Neural progenitor cell (in vitro differentiated cells): ENCODE data around the gene CRYBG3. TPM values are rescaled to one million over a fixed set of nuclear protein-coding genes. Genes with fewer than 3 reads are reported as not detected.

Experiments
- DNase-seq: peaks from one replicate; pipeline ENCODE4 v3.0.0-alpha.2; 2016; ENCODE audit warnings: low spot score
- H2AFZ ChIP-seq: fragments of 200-600 bp; sonication (generic); replicated peaks from 2 replicates; pipeline ENCODE4 v1.6.1; 2016; ENCODE audit warnings: antibody characterized with exemption
- H3F3A ChIP-seq: fragments of 200-600 bp; sonication (generic); 2 replicates; pipeline ENCODE4 v1.6.1; 2016; ENCODE audit warnings: antibody characterized with exemption, low read depth
- H3K27ac ChIP-seq: fragments of 200-600 bp; sonication (generic); 2 replicates; pipeline ENCODE4 v1.5.1; 2016; ENCODE audit warnings: mild to moderate bottlenecking
- H3K27me3 ChIP-seq: fragments of 200-600 bp; sonication (generic); 2 replicates; pipeline ENCODE4 v1.6.1; 2016; ENCODE audit warnings: mild to moderate bottlenecking, moderate library complexity
- H3K36me3 ChIP-seq: fragments of 200-600 bp; sonication (generic); 2 replicates; pipeline ENCODE4 v1.5.1; 2016
- H3K4me1 ChIP-seq: fragments of 200-600 bp; sonication (generic); 2 replicates; pipeline ENCODE4 v1.6.1; 2016; ENCODE audit warnings: mixed run types
- H3K4me2 ChIP-seq: fragments of 200-600 bp; sonication (generic); 2 replicates; pipeline ENCODE4 v1.6.1; 2016
- H3K4me3 ChIP-seq: fragments of 200-600 bp; sonication (generic); 2 replicates; pipeline ENCODE4 v1.5.1; 2016
- H3K79me2 ChIP-seq: fragments of 200-600 bp; sonication (generic); 2 replicates; pipeline ENCODE4 v1.6.1; 2016; ENCODE audit warnings: low read depth
- H3K9ac ChIP-seq: fragments of 200-600 bp; sonication (generic); 2 replicates; pipeline ENCODE4 v1.6.1; 2016
- H3K9me3 ChIP-seq: fragments of 200-600 bp; sonication (generic); 2 replicates; pipeline ENCODE4 v1.5.1; 2016; ENCODE audit warnings: low read depth
- H4K20me1 ChIP-seq: fragments of 200-600 bp; sonication (generic); 2 replicates; pipeline ENCODE4 v1.6.1; 2016; ENCODE audit warnings: low read depth
- H3K27ac Mint-ChIP-seq: 3 replicates; pipeline ENCODE4 v1.8.0; 2021; ENCODE audit warnings: mixed read lengths
- H3K27me3 Mint-ChIP-seq: 2 replicates; pipeline ENCODE4 v1.8.0; 2022; ENCODE audit warnings: low read depth, mild to moderate bottlenecking, inconsistent platforms, moderate library complexity, mixed read lengths; ENCODE audit not compliant: insufficient read depth
- H3K36me3 Mint-ChIP-seq: 3 replicates; pipeline ENCODE4 v1.8.0; 2021; ENCODE audit warnings: mixed read lengths
- H3K4me1 Mint-ChIP-seq: 3 replicates; pipeline ENCODE4 v1.8.0; 2021; ENCODE audit warnings: mixed read lengths
- H3K4me3 Mint-ChIP-seq: 3 replicates; pipeline ENCODE4 v1.8.0; 2021; ENCODE audit warnings: mild to moderate bottlenecking, moderate library complexity, mixed read lengths
- H3K9me3 Mint-ChIP-seq: 3 replicates; pipeline ENCODE4 v1.8.0; 2020; ENCODE audit warnings: mixed read lengths
- CTCF ChIP-seq: fragments of 200-600 bp; sonication (generic); IDR thresholded peaks from 2 replicates; pipeline ENCODE4 v1.5.1; 2017; ENCODE audit warnings: antibody characterized with exemption, mild to moderate bottlenecking
- EZH2 ChIP-seq: fragments of 200-600 bp; sonication (generic); IDR thresholded peaks from 2 replicates; pipeline ENCODE4 v1.6.1; 2017; ENCODE audit warnings: antibody characterized with exemption, mild to moderate bottlenecking, moderate library complexity
- EZH2phosphoT487 ChIP-seq: fragments of 200-600 bp; sonication (generic); IDR thresholded peaks from 2 replicates; pipeline ENCODE4 v1.6.1; 2017; ENCODE audit warnings: antibody characterized with exemption
- total RNA-seq: library from RNA; depleted of rRNA; stranded (reverse); fragments of >200 nt; gene quantifications from 2 replicates; pipeline ENCODE4 v1.2.3, GENCODE V29; 2015; ENCODE audit warnings: low replicate concordance

CRYBG3 gene
- total RNA-seq, 1 donor from 2014 or later = 12.3 TPM

GRCh38 chr3:97862582-97862981 lies 40.8 kb downstream of the CRYBG3 start:
- Histone ChIP-seq H3K4me3 (no peak overlapping the region), H3K4me1 (no peaks in the 10 kb centered on the region), H3F3A (no peaks in the 10 kb centered on the region), H3K27ac (no peak overlapping the region), H3K27me3 (no peaks in the 10 kb centered on the region), H3K9me3 (no peaks in the 10 kb centered on the region), H2AFZ (no peak overlapping the region), H3K9ac (no peak overlapping the region), H4K20me1 (no peaks in the 10 kb centered on the region), H3K4me2 (no peak overlapping the region), H3K36me3 (no peaks in the 10 kb centered on the region), H3K79me2 (no peaks in the 10 kb centered on the region)
- Mint-ChIP-seq H3K27ac (no peak overlapping the region), H3K9me3 (no peaks in the 10 kb centered on the region), H3K27me3 (no peaks in the 10 kb centered on the region), H3K36me3 (no peaks in the 10 kb centered on the region), H3K4me1 (peaks cover 2% of the 10 kb centered on the region), H3K4me3 (no peak overlapping the region)
- TF ChIP-seq EZH2 (no peak), EZH2phosphoT487 (no peak), CTCF (no peak)
- DNase-seq = no peak

- H3K27ac ChIP-seq = no peak overlapping the region
- no peak overlapping the region for H3K4me3 ChIP-seq
- Mint-ChIP-seq H3K27ac (no peak overlapping the region), H3K4me1 (peaks cover 2% of the 10 kb centered on the region), H3K9me3 (no peaks in the 10 kb centered on the region), H3K4me3 (no peak overlapping the region), H3K27me3 (no peaks in the 10 kb centered on the region), H3K36me3 (no peaks in the 10 kb centered on the region)
- no peaks in the 10 kb centered on the region for H3K36me3 ChIP-seq
- no peaks in the 10 kb centered on the region for H3F3A ChIP-seq
- H3K4me2 ChIP-seq = no peak overlapping the region
- no peak overlapping the region for H2AFZ ChIP-seq
- no peaks in the 10 kb centered on the region for H3K27me3 ChIP-seq
- no peaks in the 10 kb centered on the region for H3K9me3 ChIP-seq
- no peak for DNase-seq
- H3K9ac ChIP-seq = no peak overlapping the region
- TF ChIP-seq CTCF (no peak), EZH2 (no peak), EZH2phosphoT487 (no peak)
- H3K4me1 ChIP-seq = no peaks in the 10 kb centered on the region
- no peaks in the 10 kb centered on the region for H3K79me2 ChIP-seq
- no peaks in the 10 kb centered on the region for H4K20me1 ChIP-seq
Measured at GRCh38 chr3:97863031-97863430, 41.2 kb downstream of the CRYBG3 start.

- Histone ChIP-seq H2AFZ (no peak overlapping the region), H3K4me3 (no peak overlapping the region), H3K27me3 (no peaks in the 10 kb centered on the region), H3K36me3 (no peaks in the 10 kb centered on the region), H3K4me2 (no peak overlapping the region), H3K9ac (no peak overlapping the region), H3K9me3 (no peaks in the 10 kb centered on the region), H3K4me1 (no peaks in the 10 kb centered on the region), H3K79me2 (no peaks in the 10 kb centered on the region), H4K20me1 (no peaks in the 10 kb centered on the region), H3F3A (no peaks in the 10 kb centered on the region), H3K27ac (no peak overlapping the region)
- Mint-ChIP-seq H3K27ac (no peak overlapping the region), H3K9me3 (no peaks in the 10 kb centered on the region), H3K27me3 (no peaks in the 10 kb centered on the region), H3K36me3 (no peaks in the 10 kb centered on the region), H3K4me1 (peaks cover 2% of the 10 kb centered on the region), H3K4me3 (no peak overlapping the region)
- no peak for DNase-seq
- TF ChIP-seq CTCF = no peak
- no peak for TF ChIP-seq EZH2
- no peak for TF ChIP-seq EZH2phosphoT487
Measured at GRCh38 chr3:97863775-97864174, 42.0 kb downstream of the CRYBG3 start.
